GM12891 (cell line): ENCODE data around the gene RPS24.

Experiments
- POLR2A ChIP-seq: IDR thresholded peaks from 2 replicates; pipeline ENCODE4 v1.6.1; 2011; ENCODE audit warnings: low read depth, low read length, control low read depth
- POLR2AphosphoS5 ChIP-seq: IDR thresholded peaks from 2 replicates; pipeline ENCODE4 v1.6.1; 2011; ENCODE audit warnings: low read depth, low read length, control low read depth
- SPI1 ChIP-seq: IDR thresholded peaks from 2 replicates; pipeline ENCODE4 v1.6.1; 2011; ENCODE audit warnings: low read depth, low read length, control low read depth
- TAF1 ChIP-seq: IDR thresholded peaks from 2 replicates; pipeline ENCODE4 v1.6.1; 2011; ENCODE audit warnings: low read depth, low read length, control low read depth

GRCh38 chr10:78078539-78079330 is 45.1 kb downstream of the RPS24 start:
- no peak for TF ChIP-seq TAF1
- TF ChIP-seq POLR2AphosphoS5 = no peak
- no peak for TF ChIP-seq POLR2A
- no peak for TF ChIP-seq SPI1
